Measurements from ENCODE around the gene TRABD2A.

The TRABD2A gene

GRCh38 chr2:84816426-84817026 lies 64.4 kb downstream of the TRABD2A start:
- no peak for DNase-seq

- no peak for DNase-seq
Observed at GRCh38 chr2:84815146-84815545, 65.7 kb downstream of the TRABD2A start.

- no peak for DNase-seq
Observed at GRCh38 chr2:84811839-84812431, 68.9 kb downstream of the TRABD2A start.

DNA sequence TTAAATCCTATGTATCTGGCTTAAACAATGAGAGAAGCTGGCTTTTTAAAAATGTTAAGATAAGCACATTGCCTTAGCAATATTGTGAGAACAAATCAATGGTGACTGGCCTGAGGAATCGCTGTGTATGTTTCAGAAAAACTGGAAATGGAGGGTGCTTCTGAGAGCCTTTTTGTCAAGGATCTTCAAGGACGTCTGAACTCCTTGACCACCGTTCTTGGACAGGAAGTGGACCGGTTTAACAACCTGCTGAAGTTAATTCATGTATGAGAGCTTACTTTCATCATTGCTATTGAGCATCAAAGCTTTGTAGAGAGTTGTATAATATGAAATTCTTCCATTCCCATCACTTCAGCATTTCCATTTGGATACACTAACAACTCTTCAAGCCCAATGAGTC lies 72.6 kb downstream of the TRABD2A start:
- no peak for DNase-seq

- DNase-seq: no peak
Observed at GRCh38 chr2:84807063-84807485, 73.8 kb downstream of the TRABD2A start.

GRCh38 chr2:84805250-84805958 lies 75.5 kb downstream of the TRABD2A start:
- DNase-seq: no peak

GRCh38 chr2:84801811-84802210 lies 79.1 kb downstream of the TRABD2A start:
- no peak for DNase-seq

GRCh38 chr2:84800194-84800805 lies 80.6 kb downstream of the TRABD2A start:
- no peak for DNase-seq

DNA sequence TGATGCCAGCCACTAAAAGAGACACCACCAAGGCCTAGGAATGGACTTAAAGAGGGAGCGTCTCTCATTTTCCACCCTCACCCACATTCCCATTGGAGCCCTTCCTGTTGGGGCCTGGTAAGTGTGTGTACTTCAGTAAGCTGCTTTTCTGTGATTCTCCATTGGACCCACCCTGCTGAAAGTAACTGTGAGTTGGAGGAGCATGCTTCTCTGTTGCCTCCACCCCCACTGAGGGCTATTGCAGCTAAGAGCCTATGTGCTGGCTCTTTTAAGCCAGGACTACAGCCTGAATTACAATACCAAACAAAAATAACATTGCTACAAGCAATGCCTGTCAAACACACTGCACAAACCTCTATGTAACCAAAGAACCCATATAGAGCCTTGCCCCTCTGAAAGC lies 81.1 kb downstream of the TRABD2A start:
- no peak for DNase-seq

DNA sequence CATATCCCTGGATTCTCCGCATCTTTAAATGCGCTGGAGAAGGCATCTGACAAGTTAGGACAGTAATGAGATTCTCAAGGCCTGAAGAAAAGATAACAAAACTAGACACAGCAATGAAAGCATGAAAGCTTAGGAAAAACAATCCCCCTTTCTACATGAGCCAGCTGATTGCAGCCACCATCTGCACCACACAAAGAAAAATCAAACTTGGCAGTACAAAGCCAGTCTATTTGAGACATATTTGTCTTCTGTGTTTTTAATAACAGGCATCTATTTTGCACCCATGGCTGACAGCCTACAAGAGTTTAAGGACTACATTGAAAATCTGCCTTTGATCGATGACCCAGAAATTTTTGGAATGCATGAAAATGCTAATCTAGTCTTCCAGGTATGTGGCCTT lies 83.6 kb downstream of the TRABD2A start:
- DNase-seq: no peak

DNA sequence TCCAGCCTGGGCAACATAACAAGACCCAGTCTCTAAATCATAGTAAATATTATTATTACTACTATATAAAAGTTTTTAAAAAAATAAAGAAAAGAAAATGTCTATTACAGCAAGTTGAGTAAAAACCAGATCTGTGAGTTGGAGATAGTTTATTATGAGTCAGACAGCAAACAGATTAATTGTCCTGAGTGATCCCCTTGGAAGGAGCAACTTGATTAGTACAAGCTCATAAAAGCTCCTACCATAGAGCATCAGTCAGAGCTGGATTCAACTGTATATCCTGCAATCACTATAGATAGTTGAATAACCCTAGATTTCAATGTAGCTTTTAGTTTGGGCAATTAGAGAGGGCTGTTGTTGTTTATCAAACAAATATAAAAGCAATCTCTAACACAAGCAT lies 84.1 kb downstream of the TRABD2A start:
- DNase-seq: no peak

- no peak for DNase-seq
Observed at GRCh38 chr2:84793641-84794040, 87.2 kb downstream of the TRABD2A start.

DNA sequence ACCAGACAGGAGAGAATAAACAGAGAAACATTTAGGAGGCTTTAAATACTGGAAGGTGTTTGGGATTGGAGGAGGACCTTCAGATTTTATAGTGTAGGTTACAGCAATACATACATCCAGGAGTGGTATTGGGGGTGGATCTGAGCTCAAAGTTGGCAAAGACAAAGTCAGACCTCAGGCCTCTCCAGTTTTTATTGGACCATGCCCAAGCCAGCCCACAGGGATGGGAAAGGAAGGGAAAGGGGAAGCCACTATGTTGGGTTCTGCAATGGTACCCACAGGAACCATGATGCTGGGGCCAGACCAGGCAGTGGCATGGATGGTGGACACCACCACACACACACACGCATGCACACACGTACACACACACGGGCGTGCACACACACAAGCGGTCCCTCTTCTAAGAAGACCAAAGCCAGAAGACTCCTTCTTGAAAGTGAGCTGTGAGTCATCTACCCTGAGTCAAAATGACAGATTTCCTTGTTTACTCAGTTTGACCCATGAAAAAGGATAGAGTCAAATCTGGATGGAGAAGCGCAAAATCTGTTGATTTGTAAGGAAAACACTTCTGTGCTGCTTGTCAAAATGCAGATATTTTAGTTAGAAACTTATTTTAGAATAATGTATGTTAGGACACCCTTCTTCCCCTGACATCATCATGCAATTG lies 87.9 kb downstream of the TRABD2A start:
- no peak for DNase-seq

- DNase-seq: no peak
Observed at GRCh38 chr2:84788498-84788897, 92.4 kb downstream of the TRABD2A start.

DNA sequence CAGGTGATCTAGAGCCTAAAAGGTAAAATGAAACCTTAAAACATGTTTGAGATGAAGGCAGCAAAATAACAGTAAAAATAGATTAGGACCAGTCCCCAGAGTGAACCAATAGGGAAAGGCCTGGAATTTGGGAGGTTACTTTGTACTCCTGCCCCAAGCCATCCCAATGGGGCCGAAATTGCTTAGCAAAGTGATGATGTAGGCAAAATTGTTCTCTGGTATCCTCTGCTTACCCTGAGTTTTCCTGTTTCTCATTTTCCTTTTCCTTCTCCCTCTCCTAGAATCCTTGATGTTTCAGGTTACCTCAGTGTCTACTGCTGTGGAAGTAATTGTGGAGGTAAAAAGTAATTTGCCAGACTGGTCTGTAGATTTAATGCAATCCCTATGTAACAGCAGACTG lies 92.9 kb downstream of the TRABD2A start:
- no peak for DNase-seq

DNA sequence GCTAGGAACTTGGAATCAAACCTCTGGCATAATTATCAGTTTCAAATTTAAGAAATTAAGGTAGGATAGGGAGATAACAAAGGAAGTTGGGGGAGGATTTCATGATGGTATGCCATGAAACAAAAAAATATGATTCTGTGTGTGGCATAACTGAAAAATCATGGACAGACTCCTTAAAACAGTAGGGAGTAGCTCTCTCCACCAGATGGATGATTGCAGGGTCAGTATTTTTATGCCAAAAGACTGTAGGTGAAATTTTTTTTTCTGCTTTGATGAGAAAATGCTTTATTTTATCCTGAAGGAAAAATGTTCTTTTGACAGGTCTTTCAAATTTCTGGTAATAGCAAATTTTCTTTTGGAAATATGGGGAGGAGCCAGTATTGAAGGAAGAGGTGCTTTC lies 94.3 kb downstream of the TRABD2A start:
- DNase-seq: peak in 1 of 14 donors; percentile 54

DNA sequence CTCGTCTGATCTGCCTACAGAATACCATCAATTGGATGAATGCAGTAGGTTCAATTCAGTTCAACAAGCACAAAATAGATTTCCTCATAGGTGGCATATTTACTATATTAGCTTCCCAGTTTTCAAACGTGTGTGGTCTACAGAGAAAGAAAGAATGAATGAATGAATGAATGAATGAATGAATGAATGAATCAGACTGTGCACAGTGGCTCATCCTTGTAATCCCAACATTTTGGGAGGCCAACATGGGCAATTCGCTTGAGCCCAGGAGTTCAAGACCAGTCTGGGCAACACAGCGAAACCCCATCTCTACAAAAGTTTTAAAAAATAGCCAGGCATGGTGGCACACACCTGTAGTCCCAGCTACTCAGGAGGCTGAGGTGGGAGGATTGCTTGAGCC lies 94.9 kb downstream of the TRABD2A start:
- DNase-seq: no peak

- DNase-seq: no peak
Observed at GRCh38 chr2:84782717-84783442, 98.0 kb downstream of the TRABD2A start.

DNA sequence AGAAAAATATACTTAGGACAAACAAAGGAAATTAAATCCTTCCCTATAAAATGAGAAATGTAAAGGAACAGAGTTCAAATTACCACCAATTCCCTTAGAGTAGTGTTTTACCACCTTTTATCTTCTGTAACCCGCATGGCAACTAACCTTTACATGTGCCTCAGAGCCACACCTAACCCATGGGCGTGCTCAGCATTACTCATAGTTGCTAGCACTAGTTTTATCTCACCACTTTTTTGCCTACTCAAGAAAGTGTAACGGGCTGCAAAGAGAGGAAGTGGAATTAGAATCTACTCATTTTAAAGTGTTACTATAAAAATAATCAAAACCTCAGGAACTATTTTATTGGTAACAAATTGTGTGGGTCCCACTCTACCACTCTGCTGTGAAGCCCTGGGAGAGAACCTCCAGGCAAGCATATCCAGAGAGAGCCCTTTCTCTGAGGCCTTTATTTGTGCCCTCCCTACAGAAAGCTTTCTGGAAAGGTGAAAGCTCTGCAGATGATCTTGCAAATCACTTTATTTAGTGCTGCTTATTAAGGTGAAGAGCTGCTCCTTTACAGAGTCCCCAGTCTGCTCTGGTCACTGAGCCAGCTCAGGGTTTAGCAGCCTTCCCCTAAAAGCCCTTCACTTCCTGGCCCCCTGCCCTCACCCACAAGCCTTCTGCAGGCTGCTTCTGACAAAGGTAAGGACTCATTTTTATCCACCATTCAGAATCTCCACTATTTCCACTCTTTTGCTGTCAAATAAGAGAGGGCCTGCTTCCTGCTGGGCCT lies 98.8 kb downstream of the TRABD2A start:
- no peak for DNase-seq

DNA sequence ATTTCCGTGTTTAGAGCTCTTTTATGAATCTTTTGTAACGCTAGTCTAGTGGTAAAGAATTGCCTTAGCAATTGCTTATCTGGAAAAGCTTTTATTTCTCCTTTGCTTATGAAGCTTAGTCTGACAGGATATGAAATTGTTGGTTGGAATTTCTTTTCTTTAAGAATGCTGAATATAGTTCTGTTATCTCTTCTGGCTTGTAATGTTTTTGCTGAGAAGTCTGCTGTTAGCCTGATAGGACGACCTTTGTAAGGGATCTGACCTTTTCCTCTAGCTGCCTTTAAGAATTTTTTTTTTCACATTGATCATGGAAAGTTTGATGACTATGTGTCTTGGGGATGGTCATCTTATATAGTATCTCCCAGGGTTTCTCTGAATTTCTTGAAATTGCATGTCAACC lies 101.1 kb downstream of the TRABD2A start:
- DNase-seq: no peak

DNA sequence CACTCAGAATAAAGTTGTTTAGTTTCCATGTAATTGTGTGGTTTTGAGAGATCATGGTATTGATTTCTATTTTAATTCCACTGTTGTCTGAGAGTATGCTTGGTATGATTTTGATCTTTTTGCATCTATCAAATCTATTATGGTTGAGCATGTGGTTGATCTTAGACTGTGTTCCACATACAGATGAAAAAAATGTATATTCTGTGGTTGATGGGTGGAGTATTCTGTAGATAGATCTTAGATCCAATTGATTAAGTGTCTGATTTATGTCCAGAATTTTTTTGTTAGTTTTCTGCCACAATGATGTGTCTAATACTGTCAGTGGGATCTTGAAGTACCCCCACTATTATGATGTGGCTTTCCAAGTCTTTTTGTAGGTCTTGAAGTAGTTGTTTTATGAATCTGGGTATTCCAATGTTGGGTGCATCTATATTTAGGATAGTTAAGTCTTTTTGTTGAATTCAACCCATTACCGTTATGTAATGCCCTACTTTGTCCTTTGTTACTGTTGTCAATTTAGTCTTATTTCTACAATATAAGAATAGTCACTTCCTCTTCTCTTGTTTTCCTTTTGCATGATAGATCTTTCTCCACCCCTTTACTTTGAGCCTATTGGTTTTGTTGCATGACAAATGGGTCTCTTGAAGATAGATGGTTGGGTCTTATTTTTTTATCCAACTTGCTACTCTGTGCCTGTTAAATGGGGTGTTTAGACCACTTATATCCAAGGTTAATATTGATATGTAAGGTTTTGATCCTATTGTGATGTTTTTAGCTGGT lies 101.8 kb downstream of the TRABD2A start:
- DNase-seq: no peak
